HG02678 (cell line): ENCODE measurements around the gene GRK7.
"Not testable (repeated sequence)": the region's sequence is repeated elsewhere in the genome, so short reads cannot be mapped to it uniquely, and the experiment has no call there.

ENCODE experiments used
- ATAC-seq: cut with Tn5 transposase; IDR thresholded peaks from one replicate; pipeline ENCODE4 v1.9.1; 2021; ENCODE audit warnings: mild to moderate bottlenecking, moderate library complexity; ENCODE audit not compliant: unreplicated experiment

Gene GRK7

DNA sequence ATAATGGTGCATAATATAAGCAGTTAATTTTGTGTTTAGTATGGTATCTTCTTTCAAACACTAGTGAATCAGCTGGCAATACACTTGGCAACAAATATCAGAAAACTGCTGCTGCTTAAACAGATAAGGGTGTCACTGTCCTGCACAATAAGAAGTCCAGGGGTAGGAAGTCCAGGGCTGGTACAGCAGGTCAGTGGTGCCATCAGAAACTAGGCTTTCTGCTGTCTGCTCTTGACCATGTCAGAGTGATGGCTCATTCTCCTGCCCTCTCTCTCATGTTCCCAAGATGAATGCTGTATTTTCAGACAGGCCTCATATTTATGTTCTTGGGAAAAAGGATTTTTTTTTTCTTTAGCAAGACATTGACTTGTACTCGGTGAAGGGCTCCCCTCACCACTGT is 9.2 kb upstream of the GRK7 start:
- no peak for ATAC-seq

DNA sequence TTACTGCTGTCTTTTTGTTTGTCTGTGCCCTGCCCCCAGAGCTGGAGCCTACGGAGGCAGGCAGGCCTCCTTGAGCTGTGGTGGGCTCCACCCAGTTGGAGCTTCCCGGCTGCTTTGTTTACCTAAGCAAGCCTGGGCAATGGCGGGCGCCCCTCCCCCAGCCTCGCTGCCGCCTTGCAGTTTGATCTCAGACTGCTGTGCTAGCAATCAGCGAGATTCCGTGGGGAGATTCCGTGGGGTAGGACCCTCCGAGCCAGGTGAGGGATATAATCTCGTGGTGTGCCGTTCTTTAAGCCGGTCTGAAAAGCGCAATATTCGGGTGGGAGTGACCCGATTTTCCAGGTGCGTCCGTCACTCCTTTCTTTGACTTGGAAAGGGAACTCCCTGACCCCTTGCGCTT is 656 bp upstream of the GRK7 start:
- not testable (repeated sequence) for ATAC-seq

DNA sequence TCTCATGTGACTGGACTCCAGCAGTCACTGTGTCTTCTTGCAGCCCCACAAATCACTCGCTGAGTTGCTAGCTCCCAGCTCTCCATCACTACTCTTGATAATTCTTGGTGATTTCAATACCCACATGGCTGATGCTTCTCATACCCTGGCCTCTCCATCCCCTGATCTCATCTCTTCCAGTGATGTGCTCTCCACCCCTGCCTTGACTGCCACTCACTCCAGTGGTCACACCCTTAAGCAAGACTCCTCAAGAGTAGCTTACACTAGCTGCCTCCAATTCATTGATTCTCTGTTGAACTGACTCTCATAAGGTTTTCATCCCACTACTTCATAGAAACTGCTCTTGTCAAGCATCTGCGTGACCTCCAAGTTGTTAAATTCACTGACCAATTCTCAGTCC is 837 bp downstream of the GRK7 start:
- ATAC-seq = no peak

DNA sequence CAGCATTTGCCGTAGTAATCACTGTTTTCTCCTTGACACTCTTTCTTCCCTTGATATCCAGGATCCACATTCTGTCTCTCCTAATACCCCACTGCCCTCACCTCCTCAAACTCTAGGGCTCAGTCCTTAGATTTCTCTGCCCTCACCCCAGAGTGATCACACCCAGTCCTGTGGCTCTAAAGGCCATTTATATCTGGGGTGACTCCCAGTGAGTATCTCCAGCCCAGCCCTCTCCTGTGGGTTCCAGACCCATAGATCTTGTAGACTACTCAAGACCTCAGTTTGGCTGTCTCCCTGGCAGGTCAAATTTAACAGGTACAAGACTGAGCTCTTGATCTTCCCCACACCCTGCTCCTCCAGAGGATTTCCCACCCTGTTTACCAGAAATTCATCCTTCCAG is 1.3 kb downstream of the GRK7 start:
- no peak for ATAC-seq

DNA sequence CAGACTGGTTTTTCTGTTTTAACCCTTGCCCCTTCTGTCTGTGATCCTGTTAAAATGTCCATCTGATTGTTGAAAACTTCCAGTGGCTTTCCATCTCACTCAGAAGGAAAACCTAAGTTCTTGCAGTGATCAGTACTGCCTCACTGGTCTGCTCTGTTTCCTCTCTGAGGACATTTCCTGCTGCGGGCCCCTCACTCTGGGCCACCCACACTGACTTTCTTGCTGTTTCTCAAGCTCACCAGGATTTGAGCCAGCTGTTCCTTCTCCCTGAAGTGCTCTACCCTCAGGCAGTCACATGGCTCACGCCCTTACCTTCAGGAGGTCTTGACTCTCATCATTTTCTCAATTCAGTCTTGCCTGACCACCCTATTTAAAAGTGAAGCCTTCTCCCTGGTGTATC is 1.8 kb downstream of the GRK7 start:
- no peak for ATAC-seq

DNA sequence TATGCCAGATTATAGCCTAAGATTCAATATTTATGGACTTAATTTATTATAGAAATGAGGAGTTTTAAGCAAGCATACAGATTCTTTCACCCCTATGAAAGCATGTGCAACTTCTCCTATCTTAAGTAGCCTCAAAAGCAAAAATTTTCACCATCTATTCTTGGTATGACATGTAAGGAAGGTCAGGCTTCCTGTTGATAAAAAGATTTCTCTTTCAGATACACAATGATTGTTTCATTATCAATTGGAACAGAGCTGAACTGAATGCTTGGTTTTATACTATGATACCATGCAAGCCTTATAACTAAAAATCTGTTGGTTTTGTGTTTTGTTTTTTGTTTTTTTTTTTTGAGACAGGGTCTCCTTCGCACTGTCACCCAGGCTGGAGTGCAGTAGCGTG is 3.9 kb downstream of the GRK7 start:
- ATAC-seq = no peak

DNA sequence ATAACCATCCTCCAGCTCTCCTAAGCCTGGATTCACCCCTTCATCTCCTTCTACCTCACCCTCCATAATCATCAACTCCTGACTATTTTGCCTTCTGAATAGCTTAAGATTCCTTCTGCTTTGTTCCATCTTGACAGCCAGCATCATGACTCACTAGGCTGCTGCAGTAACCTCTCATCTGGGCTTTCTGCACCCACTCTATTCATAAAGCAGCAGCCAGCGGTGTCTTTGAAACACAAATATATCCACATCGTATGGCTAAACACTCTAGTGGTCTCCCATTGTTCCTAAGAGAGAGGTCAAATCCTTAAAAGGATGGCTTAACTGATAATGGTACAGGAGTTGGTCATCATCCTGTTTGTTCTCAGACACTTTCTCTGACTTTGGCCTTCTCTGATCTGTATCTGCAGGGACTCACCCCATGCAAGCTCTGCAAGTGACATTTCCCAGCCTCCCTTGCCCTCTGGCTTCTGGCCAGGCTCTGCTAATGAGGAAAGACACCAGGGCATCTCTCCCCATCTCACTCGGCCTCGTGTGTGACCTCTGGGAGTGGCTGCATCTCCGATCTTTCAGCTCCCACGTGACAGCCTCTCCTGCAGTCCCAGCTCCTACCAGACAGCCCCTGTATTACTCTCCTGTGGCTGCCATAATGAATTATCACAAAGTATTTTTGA is 6.2 kb downstream of the GRK7 start:
- ATAC-seq = no peak

DNA sequence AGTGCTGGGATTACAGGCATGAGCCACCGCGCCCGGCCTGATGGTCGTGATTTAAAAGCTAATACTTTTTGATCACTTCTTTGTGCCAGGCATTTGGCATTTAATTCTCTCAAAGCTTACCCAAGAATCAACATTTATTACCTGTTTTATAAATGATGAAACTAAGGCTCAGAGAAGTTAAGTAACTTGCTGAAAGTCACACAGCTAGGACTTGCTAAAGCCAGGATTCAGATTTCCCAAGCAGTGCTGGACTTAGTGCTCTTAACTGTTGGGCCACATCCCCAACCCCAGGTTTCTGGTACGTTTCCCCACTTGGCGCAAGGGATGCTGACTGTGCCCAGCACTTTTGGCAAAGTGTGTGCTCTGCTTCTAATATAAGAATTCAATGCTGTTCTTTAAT is 10.5 kb downstream of the GRK7 start:
- no peak for ATAC-seq

DNA sequence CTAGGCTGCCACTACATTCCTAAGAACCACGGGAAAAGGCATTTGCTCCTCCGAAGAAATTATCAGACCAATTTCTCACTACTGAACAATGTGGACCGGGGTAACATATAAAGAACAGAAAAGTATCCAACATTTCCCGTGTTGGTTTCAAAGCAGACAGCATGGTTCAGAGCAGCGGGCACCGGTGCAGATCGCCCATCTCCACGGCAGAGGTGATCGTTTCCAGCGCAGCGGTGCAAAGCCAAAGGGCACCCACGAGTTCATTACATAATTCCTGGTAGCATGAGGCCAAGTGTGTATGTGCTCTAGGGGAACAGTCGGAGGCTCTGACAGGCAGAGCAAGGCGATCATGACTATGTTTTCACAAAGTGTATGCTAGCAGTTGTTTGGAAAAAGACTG is 13.2 kb downstream of the GRK7 start:
- no peak for ATAC-seq

DNA sequence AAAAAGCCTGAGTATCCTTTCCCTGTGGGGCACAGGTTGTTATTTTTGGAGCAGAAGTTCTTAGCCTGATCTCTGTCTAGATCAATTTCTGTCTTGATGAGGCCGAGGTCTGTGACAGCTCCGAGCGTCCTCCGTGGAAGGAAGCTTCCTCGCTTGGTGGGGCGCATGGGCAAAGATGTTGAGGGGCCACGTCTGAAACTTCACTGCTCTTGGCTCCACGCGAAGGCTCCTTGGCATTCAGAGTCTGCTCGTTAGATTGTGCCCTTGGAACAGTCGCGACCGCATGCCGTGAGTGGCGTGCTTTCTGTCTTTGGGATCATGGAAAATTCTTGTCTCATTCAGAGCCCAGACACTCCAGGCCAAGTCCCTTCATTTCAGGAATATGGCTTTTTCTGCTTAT is 13.7 kb downstream of the GRK7 start:
- no peak for ATAC-seq

DNA sequence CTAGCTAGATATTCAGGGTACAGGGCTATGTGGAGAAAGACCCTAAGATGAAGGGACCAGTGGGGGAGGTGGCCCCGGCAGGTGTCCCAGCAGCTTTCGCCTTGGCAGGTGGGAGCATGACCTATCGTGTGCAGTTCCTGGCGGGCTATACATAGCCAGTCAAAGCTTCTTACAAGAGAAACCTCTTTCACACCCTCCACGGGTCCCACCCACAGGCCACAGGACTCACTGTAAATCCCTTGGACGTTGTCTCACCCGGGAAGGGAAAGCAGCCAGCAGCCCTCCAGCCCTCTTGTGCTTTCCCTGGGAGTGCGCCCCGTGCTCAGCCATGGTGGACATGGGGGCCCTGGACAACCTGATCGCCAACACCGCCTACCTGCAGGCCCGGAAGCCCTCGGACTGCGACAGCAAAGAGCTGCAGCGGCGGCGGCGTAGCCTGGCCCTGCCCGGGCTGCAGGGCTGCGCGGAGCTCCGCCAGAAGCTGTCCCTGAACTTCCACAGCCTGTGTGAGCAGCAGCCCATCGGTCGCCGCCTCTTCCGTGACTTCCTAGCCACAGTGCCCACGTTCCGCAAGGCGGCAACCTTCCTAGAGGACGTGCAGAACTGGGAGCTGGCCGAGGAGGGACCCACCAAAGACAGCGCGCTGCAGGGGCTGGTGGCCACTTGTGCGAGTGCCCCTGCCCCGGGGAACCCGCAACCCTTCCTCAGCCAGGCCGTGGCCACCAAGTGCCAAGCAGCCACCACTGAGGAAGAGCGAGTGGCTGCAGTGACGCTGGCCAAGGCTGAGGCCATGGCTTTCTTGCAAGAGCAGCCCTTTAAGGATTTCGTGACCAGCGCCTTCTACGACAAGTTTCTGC is 15.0 kb downstream of the GRK7 start:
- no peak for ATAC-seq

DNA sequence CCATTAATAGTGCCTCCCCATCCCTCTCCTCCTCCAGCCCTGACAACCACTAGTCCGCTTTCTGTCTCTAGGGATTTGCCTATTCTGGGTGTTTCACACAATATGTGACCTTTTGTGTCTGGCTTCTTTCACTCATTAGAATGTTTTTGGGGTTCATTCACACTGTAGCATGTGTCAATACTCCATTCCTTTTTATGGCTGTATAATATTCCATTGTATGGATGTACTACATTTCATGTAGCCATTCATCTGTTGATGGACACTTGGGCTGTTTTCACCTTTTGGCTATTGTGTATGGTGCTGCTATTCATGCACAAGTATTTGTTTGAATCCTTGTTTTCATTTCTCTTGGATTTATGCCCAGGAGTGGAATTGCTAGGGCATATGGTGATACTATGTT is 16.5 kb downstream of the GRK7 start:
- no peak for ATAC-seq

DNA sequence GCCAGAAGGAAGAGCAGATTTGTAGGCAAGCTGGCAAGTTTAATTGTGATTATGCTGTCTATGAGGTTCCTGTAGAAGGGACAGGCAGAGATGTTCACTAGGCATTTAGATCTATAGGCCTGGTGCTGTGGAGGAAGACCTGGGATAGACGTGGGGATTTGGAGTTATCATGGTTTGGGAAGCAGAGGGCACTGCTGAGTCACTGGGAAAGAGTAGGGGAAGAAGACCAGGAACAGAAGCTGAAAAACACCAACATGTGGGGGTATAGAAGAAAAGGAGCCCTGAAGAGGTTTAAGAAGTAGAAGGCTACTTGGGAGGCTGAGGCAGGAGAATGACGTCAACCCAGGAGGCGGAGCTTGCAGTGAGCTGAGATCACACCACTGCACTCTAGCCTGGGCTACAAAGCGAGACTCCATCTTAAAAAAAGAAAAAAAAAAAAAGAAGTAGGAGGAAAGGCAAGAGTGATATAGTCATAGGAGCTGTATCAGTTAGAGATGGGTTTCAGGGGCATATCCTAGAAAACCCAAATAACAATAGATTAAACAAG is 19.3 kb downstream of the GRK7 start:
- no peak for ATAC-seq

DNA sequence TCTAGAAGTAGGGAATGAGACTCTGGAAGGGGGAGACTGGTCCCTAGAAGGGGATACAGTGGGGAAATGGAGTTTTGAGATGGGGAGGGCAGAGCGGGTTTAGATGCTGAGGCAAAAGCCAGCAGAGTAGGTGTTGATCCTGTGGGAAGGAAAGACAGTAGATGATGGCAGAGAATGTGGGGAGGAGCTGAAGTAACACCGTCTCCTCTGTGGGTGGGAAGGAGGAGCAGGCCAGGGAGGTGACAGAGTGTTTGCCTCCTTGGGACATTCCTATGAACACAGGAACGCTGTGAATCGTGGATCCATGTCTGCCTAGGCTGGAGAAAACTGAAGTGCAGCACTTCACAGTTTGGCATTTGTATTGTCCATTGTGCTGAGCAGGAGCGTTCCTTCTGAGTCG is 20.4 kb downstream of the GRK7 start:
- no peak for ATAC-seq

DNA sequence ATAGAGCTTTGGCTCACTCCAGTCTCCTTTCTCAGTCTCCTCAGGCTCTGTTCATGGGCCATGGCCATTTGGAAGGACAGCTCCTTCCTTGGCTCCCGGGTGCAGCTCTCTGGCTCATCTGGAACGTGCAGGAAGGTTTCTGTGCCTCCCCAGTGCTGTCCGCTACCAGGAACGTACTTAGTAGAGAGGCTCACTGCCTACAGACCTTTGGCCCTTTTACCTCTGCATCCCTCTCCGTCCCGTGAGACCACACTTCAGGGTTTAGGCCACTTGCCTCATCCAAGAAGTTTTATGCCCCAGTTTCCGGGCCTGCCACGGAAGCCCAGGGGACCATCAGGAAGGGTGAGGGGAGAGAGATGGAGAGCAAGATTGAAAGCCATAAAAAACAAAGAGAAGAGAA is 20.9 kb downstream of the GRK7 start:
- ATAC-seq = no peak

DNA sequence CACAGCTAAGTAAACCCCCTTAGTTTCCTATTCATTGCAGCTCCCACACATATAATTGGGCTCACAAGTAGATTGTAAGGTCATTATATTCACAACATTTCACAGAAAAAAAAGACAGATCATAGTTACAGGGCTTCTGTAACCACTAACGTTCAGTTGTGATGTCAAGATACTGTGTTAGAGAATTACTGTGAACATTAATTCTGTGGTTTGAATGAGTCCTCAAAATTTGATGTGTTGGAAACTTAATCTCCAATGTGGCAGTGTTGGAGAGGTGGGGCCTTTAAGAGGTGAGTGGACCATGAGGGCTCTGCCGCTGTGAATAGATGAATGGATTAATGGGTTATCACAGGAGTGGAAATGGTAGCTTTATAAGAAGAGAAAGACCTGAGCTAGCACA is 21.3 kb downstream of the GRK7 start:
- no peak for ATAC-seq

DNA sequence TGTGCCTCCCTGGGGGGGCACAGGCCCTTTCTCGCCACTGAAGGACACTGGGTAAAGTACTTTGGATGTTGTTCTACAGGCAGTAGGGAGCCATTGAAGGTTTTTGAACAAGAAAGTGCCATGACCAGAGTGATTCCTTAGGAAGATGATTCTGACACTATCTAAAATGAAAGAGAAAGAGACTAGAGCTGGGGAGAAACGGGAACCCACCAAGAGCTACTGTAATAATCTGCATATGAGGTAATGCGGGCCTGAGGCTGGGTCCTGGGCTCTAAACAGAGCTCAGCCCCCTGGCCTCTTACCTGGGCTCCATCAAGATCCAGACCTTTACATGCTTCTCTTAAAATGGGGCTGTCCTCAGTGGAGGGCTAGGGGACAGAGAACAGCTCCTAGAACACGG is 24.9 kb downstream of the GRK7 start:
- no peak for ATAC-seq

DNA sequence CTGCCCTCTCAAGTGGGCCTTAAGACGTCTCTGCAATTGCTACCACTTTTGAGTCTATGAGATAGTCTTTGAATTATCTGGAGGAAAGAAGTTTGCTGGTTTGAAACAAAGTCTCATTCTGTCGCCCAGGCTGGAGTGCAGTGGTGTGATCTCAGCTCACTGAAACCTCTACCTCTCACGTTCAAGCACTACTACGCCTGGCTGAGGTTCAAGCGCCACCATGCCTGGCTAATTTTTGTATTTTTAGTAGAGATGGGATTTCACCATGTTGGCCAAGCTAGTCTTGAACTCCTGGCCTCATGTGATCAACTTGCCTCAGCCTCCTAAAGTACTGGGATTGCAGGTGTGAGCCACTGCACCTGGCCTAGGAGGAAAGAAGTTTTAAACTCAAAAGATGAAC is 25.5 kb downstream of the GRK7 start:
- ATAC-seq = not testable (repeated sequence)

DNA sequence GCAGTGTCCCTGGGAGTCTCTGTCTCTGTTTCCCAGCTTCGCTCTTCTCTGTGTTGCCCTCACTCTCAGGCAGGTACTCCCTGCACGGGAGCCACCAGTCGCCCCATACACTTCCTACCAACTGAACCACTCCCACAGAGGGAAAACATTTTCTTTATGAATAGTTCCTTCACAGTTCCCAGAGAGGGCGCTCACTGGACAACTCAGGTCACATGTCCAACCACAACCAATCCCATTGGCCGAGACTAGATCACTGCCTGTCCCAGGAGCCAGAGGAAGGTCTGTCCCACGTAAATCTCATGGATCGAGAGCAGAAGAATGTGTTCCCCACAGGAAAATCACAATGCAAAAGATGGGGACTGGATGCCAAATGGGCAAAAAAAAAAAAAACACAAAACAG is 26.1 kb downstream of the GRK7 start:
- ATAC-seq = no peak

DNA sequence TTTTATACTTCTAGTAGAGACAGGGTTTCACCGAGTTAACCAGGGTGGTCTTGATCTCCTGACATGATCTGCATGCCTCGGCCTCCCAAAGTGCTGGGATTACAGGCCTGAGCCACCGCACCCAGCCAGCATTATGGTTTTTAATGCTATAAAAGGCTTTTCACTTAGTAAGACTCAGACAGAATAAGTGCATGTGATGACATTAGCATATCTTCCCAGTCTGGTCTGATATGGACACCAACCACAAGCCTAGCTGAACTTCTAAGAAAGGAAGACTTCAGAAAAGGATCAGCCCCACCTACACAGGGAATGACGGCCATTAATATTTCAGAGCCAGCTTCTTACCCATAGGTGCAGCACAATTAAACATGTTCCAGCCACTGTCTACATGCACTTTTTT is 27.0 kb downstream of the GRK7 start:
- no peak for ATAC-seq

DNA sequence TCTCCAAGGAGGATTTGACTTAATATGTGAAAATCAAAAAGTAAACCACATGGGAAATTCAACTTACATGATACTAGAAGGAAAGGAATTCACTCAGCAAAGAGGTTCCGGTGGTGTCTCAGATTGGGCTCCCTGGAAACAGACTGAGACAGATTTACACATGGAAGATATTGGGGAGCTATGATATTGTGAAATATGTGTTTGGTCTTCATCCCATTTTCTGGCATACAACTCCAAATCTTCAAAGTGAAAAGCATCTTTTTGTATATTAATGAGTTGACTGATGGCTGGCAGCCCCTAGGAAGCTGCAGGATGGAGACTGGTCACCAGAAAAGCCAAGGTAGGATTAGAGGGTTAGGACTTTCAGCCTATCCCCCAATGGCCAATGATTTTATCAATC is 29.3 kb downstream of the GRK7 start:
- no peak for ATAC-seq

DNA sequence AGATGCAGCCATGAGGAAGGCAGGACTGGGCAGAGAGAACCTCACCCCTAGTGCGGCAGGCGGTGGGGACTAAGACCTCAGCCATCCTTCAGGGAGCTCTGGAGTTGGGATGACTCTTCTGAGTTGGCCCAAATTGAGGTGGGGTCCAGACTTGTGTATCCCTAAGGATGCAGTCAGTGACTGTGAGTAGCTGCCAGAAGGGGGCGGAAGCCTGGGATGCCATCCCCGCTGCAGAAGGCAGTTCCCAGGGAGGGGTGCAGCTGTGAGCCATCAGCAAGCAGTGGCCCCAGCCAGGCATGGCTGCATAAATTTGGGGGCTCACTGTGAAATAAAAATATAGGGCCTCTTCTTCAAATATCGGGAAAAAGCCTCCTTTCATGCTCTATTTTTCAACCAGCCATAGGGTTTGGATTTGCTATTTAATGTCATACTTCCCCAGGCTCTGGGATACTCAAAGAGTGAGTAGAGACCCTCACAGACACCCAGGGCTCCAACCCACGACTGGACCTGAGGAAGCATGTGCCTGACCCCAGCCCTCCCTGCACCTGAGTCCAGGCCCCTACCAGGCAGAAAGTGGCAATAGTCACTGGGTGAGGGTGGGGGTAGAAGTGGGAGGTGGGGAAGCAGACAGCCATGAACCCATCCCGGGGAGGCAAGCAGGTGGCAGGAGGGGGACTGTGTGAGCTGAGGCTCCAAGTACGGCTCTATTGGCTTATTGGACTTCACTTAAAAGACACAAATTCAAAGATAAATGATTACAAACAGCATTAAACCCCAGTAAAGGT is 30.5 kb downstream of the GRK7 start:
- no peak for ATAC-seq
